CD4-positive, CD25-positive, alpha-beta regulatory T cell (primary cell): ENCODE results near the gene CEP250. TPM values are rescaled to one million over a fixed set of nuclear protein-coding genes. Genes with fewer than 3 reads are reported as not detected.

Experiments used
- ATAC-seq, 2 donors: fragments of 150-1000 bp; cut with Tn5 transposase; one replicate each; pipeline ENCODE4 v1.10.0; 2021; ENCODE audit warnings: low read depth in 2 of 2, moderate number of reproducible peaks in 2 of 2, moderate library complexity in 1 of 2
- DNase-seq, 3 donors: peaks; one replicate each; pipeline versions ENCODE4 v3.0.0 to v3.0.0-alpha.2; 2012 to 2022; ENCODE audit warnings: mixed read lengths in 1 of 3
- H3K27ac ChIP-seq: one replicate; pipeline ENCODE4 v1.7.0; 2013; ENCODE audit warnings: mild to moderate bottlenecking, low read length; ENCODE audit not compliant: insufficient read depth, poor library complexity, severe bottlenecking
- H3K27me3 ChIP-seq: one replicate; pipeline ENCODE4 v1.7.0; 2013; ENCODE audit warnings: low read length; ENCODE audit not compliant: control insufficient read depth, insufficient read depth
- H3K36me3 ChIP-seq: one replicate; pipeline ENCODE4 v1.7.0; 2013; ENCODE audit warnings: mild to moderate bottlenecking, low read length, moderate library complexity; ENCODE audit not compliant: control insufficient read depth, insufficient read depth
- H3K4me1 ChIP-seq: 2 replicates; pipeline ENCODE4 v1.7.0; 2013; ENCODE audit warnings: mild to moderate bottlenecking, low read length; ENCODE audit not compliant: insufficient read depth, control insufficient read depth, poor library complexity, severe bottlenecking
- H3K4me3 ChIP-seq: one replicate; pipeline ENCODE4 v1.7.0; 2013; ENCODE audit warnings: low read depth, mild to moderate bottlenecking, low read length, moderate library complexity
- H3K9me3 ChIP-seq, 2 experiments: 1 replicate in 1 of 2; 2 replicates in 1 of 2; pipeline ENCODE4 v1.7.0; 2013; ENCODE audit warnings: low read length in 2 of 2, mild to moderate bottlenecking in 1 of 2, moderate library complexity in 1 of 2; ENCODE audit not compliant: control insufficient read depth in 2 of 2
- H3K27ac Mint-ChIP-seq, 3 donors: one replicate each; pipeline ENCODE4 v1.8.0; 2020 to 2022; ENCODE audit warnings: mild to moderate bottlenecking in 3 of 3, mixed read lengths in 3 of 3, moderate library complexity in 2 of 3
- H3K27me3 Mint-ChIP-seq: one replicate; pipeline ENCODE4 v1.8.0; 2022; ENCODE audit warnings: mild to moderate bottlenecking, mixed read lengths
- H3K36me3 Mint-ChIP-seq: one replicate; pipeline ENCODE4 v1.8.0; 2020; ENCODE audit warnings: mixed read lengths
- H3K4me1 Mint-ChIP-seq, 4 donors: one replicate each; pipeline ENCODE4 v1.8.0; 2020 to 2022; ENCODE audit warnings: mixed read lengths in 4 of 4, mild to moderate bottlenecking in 1 of 4
- H3K4me3 Mint-ChIP-seq, 4 donors: one replicate each; pipeline ENCODE4 v1.8.0; 2020 to 2022; ENCODE audit warnings: mild to moderate bottlenecking in 4 of 4, mixed read lengths in 4 of 4, moderate library complexity in 3 of 4
- H3K9me3 Mint-ChIP-seq, 7 donors: one replicate each; pipeline ENCODE4 v1.8.0; 2020 to 2022; ENCODE audit warnings: mixed read lengths in 7 of 7, mild to moderate bottlenecking in 3 of 7, moderate library complexity in 2 of 7
- polyA plus RNA-seq, 4 donors: library from polyadenylated mRNA; unstranded; fragments of 300-500 nt; fragmentation: Illumina TruSeq; gene quantifications; one replicate each; pipeline ENCODE4 v1.2.3, GENCODE V29; 2021
- total RNA-seq: library from RNA; stranded (reverse); gene quantifications from one replicate; pipeline ENCODE4 v1.2.3, GENCODE V29; 2022

Gene CEP250
- total and polyA plus RNA-seq, 5 donors from 2014 or later, result 4.7 to 64.1 (median 4.9) TPM

- no peak for DNase-seq
- no peaks in the 10 kb centered on the region for H3K9me3 ChIP-seq
Observed at GRCh38 chr20:35568645-35569044, 113.2 kb downstream of the CEP250 start.

More at GRCh38 chr20:35568645-35569044, 113.2 kb downstream of the CEP250 start:
- no peak for ATAC-seq
- no peaks in the 10 kb centered on the region for H3K4me1 Mint-ChIP-seq
- H3K27ac ChIP-seq, result no peak overlapping the region
- H3K36me3 ChIP-seq, result no peaks in the 10 kb centered on the region
- H3K4me3 Mint-ChIP-seq, result no peak overlapping the region
- no peaks in the 10 kb centered on the region for H3K4me1 ChIP-seq
- H3K36me3 Mint-ChIP-seq, result peaks cover 3% of the 10 kb centered on the region
- H3K27me3 ChIP-seq, result no peaks in the 10 kb centered on the region
- H3K4me3 ChIP-seq, result no peak overlapping the region
- peaks cover 9% of the 10 kb centered on the region for H3K27me3 Mint-ChIP-seq
- H3K27ac Mint-ChIP-seq, result peak overlapping the region in 1 of 3 donors; percentile 34
- peaks cover 0 to 8% (median 2%) of the 10 kb centered on the region in 7 donors for H3K9me3 Mint-ChIP-seq

Other genes with a start within 250 kb of the CEP250 start
- not detected for gene MMP24, start 228.9 kb upstream of the CEP250 start, total RNA-seq
- under 1 TPM; 0.05 to 0.16 (median 0.09) TPM for gene MMP24, start 228.9 kb upstream of the CEP250 start, polyA plus RNA-seq
- 50.6 TPM for gene MMP24OS, start 177.5 kb upstream of the CEP250 start, total RNA-seq
- gene MMP24OS, start 177.5 kb upstream of the CEP250 start, polyA plus RNA-seq, result 10 to 100 TPM in 1 of 4 donors, 1 to 10 TPM in 3; 8.7 to 10.2 (median 9.3) TPM
- 52.2 TPM for gene EIF6, start 170.8 kb upstream of the CEP250 start, total RNA-seq
- gene EIF6, start 170.8 kb upstream of the CEP250 start, polyA plus RNA-seq, result 100 to 1,000 TPM; 170 to 203 (median 185) TPM
- gene FAM83C, start 163.2 kb upstream of the CEP250 start, total RNA-seq, result not detected
- gene FAM83C, start 163.2 kb upstream of the CEP250 start, polyA plus RNA-seq, result not detected
- gene UQCC1, start 43.6 kb upstream of the CEP250 start, total RNA-seq, result 28.3 TPM
- gene UQCC1, start 43.6 kb upstream of the CEP250 start, polyA plus RNA-seq, result 10 to 100 TPM; 11.7 to 22.0 (median 18.0) TPM
- not detected for gene GDF5, start 17.4 kb upstream of the CEP250 start, total RNA-seq
- gene GDF5, start 17.4 kb upstream of the CEP250 start, polyA plus RNA-seq, result not detected
- gene C20orf173, start 74.1 kb downstream of the CEP250 start, total RNA-seq, result not detected
- gene C20orf173, start 74.1 kb downstream of the CEP250 start, polyA plus RNA-seq, result not detected
- 132 TPM for gene ERGIC3, start 86.5 kb downstream of the CEP250 start, total RNA-seq
- gene ERGIC3, start 86.5 kb downstream of the CEP250 start, polyA plus RNA-seq, result 100 to 1,000 TPM; 121 to 138 (median 131) TPM
- gene SPAG4, start 160.2 kb downstream of the CEP250 start, total RNA-seq, result 21.8 TPM
- 1 to 10 TPM in 1 of 4 donors, under 1 TPM in 3; 0.11 to 1.2 (median 0.34) TPM for gene SPAG4, start 160.2 kb downstream of the CEP250 start, polyA plus RNA-seq
- gene CPNE1, start 209.3 kb downstream of the CEP250 start, total RNA-seq, result 246 TPM
- 100 to 1,000 TPM; 175 to 398 (median 338) TPM for gene CPNE1, start 209.3 kb downstream of the CEP250 start, polyA plus RNA-seq
- 128 TPM for gene RBM12, start 209.3 kb downstream of the CEP250 start, total RNA-seq
- gene RBM12, start 209.3 kb downstream of the CEP250 start, polyA plus RNA-seq, result 10 to 100 TPM; 46.6 to 58.0 (median 53.3) TPM
- 21.2 TPM for gene NFS1, start 243.8 kb downstream of the CEP250 start, total RNA-seq
- gene NFS1, start 243.8 kb downstream of the CEP250 start, polyA plus RNA-seq, result 10 to 100 TPM; 22.3 to 32.6 (median 25.4) TPM
- 48.8 TPM for gene ROMO1, start 243.8 kb downstream of the CEP250 start, total RNA-seq
- 100 to 1,000 TPM; 295 to 378 (median 363) TPM for gene ROMO1, start 243.8 kb downstream of the CEP250 start, polyA plus RNA-seq